Activated CD4-positive, alpha-beta T cell treated with anti-CD3 and anti-CD28 coated beads, Interleukin-2, amount 10 ng/mL, durations not matched to agents 7 days and 5 days (primary cell): ENCODE data around the gene NEUROD1. TPM values are rescaled to one million over a fixed set of nuclear protein-coding genes. Genes with fewer than 3 reads are reported as not detected.
"Not testable (repeated sequence)": the region's sequence is repeated elsewhere in the genome, so short reads cannot be mapped to it uniquely, and the experiment has no call there.

Experiments used
- CTCF ChIA-PET: fragments of 350-600 bp; sonication (Branson Sonifier 250); formaldehyde crosslinking; loops from one replicate; lab custom pipeline; 2021; ENCODE audit warnings: antibody characterized with exemption; lab: Charles Lee
- POLR2A ChIA-PET: fragments of 350-600 bp; sonication (Branson Sonifier 250); formaldehyde crosslinking; loops from one replicate; lab custom pipeline; 2021; ENCODE audit warnings: antibody characterized with exemption; lab: Charles Lee
- DNase-seq: peaks from one replicate; pipeline ENCODE4 v3.0.0-alpha.2; 2020
- H3K27ac Mint-ChIP-seq: one replicate; pipeline ENCODE4 v1.8.0; 2021; ENCODE audit warnings: mild to moderate bottlenecking, moderate library complexity, mixed read lengths
- H3K27me3 Mint-ChIP-seq: one replicate; pipeline ENCODE4 v1.8.0; 2021; ENCODE audit warnings: mixed read lengths
- H3K36me3 Mint-ChIP-seq: one replicate; pipeline ENCODE4 v1.8.0; 2021; ENCODE audit warnings: low read depth, mixed read lengths
- H3K4me1 Mint-ChIP-seq: one replicate; pipeline ENCODE4 v1.8.0; 2021; ENCODE audit warnings: mixed read lengths
- H3K4me3 Mint-ChIP-seq: one replicate; pipeline ENCODE4 v1.8.0; 2021; ENCODE audit warnings: mild to moderate bottlenecking, moderate library complexity, mixed read lengths
- H3K9me3 Mint-ChIP-seq: one replicate; pipeline ENCODE4 v1.8.0; 2021; ENCODE audit warnings: mixed read lengths
- total RNA-seq, 2 experiments: library from RNA; stranded (reverse); gene quantifications; one replicate each; pipeline ENCODE4 v1.2.3, GENCODE V29; 2021

The NEUROD1 gene
- total RNA-seq, result not detected

- ChIA-PET CTCF (interaction anchor here (0.6 kb wide), 1 partner anchor 592 kb away, joined by 3 read pairs; no protein-coding TSS in a partner anchor), POLR2A (interaction anchor here (0.6 kb wide), 1 partner anchor 414 kb away, joined by 4 read pairs; no protein-coding TSS in a partner anchor)
- peaks cover 47% of the 10 kb centered on the region for H3K4me1 Mint-ChIP-seq
- peaks cover 17% of the 10 kb centered on the region for H3K9me3 Mint-ChIP-seq
- H3K36me3 Mint-ChIP-seq, result peaks cover 13% of the 10 kb centered on the region
- peaks cover 82% of the 10 kb centered on the region for H3K27me3 Mint-ChIP-seq
- H3K27ac Mint-ChIP-seq, result peak within 1 kb of the TSS; percentile 74
- DNase-seq, result no peak
- H3K4me3 Mint-ChIP-seq, result peak within 1 kb of the TSS; percentile 58
Observed at GRCh38 chr2:181680055-181680936, at the start of gene NEUROD1. TSS of gene NEUROD1 (minus strand) at chr2:181680517. CDS start at chr2:181678860, 1,657 bp downstream.

GRCh38 chr2:181725476-181725875 lies 45.2 kb upstream of the NEUROD1 start:
- peaks cover 1% of the 10 kb centered on the region for H3K4me1 Mint-ChIP-seq
- peaks cover 21% of the 10 kb centered on the region for H3K27me3 Mint-ChIP-seq
- POLR2A ChIA-PET, result no interaction called here

GRCh38 chr2:181724662-181725061 lies 44.3 kb upstream of the NEUROD1 start:
- H3K27me3 Mint-ChIP-seq, result peaks cover 17% of the 10 kb centered on the region
- H3K36me3 Mint-ChIP-seq, result no peaks in the 10 kb centered on the region
- no peak for DNase-seq
- no peak overlapping the region for H3K4me3 Mint-ChIP-seq
- no peak overlapping the region for H3K27ac Mint-ChIP-seq
- ChIA-PET CTCF (interaction anchor here (0.8 kb wide), 1 partner anchor 9 kb away, joined by 3 read pairs; no protein-coding TSS in a partner anchor), POLR2A (no interaction called here)
- peaks cover 1% of the 10 kb centered on the region for H3K4me1 Mint-ChIP-seq
- H3K9me3 Mint-ChIP-seq, result no peaks in the 10 kb centered on the region

More at GRCh38 chr2:181725476-181725875, 45.2 kb upstream of the NEUROD1 start:
- H3K9me3 Mint-ChIP-seq, result no peaks in the 10 kb centered on the region
- CTCF ChIA-PET, result no interaction called here
- H3K36me3 Mint-ChIP-seq, result no peaks in the 10 kb centered on the region
- no peak overlapping the region for H3K27ac Mint-ChIP-seq
- no peak for DNase-seq
- H3K4me3 Mint-ChIP-seq, result no peak overlapping the region

GRCh38 chr2:181723731-181724130 lies 43.4 kb upstream of the NEUROD1 start:
- H3K27ac Mint-ChIP-seq, result no peak overlapping the region
- DNase-seq, result no peak
- H3K4me3 Mint-ChIP-seq, result no peak overlapping the region
- no peaks in the 10 kb centered on the region for H3K9me3 Mint-ChIP-seq
- no peaks in the 10 kb centered on the region for H3K36me3 Mint-ChIP-seq
- POLR2A ChIA-PET, result no interaction called here
- peaks cover 1% of the 10 kb centered on the region for H3K4me1 Mint-ChIP-seq
- CTCF ChIA-PET, result interaction anchor here (0.8 kb wide), 1 partner anchor 8 kb away, joined by 3 read pairs; no protein-coding TSS in a partner anchor
- peaks cover 17% of the 10 kb centered on the region for H3K27me3 Mint-ChIP-seq

GRCh38 chr2:181715033-181715630 lies 34.8 kb upstream of the NEUROD1 start:
- POLR2A ChIA-PET, result no interaction called here
- Mint-ChIP-seq H3K4me3 (no peak overlapping the region), H3K9me3 (no peaks in the 10 kb centered on the region), H3K27me3 (no peaks in the 10 kb centered on the region), H3K36me3 (no peaks in the 10 kb centered on the region), H3K4me1 (no peaks in the 10 kb centered on the region), H3K27ac (no peak overlapping the region)
- peak; percentile 84 for DNase-seq
- CTCF ChIA-PET, result interaction anchor here (0.5 to 1.6 kb wide), 14 partner anchors 9 to 735 kb away, joined by 3 to 5 read pairs (median 3); partner anchors contain the start of gene UBE2E3

GRCh38 chr2:181711051-181711450 lies 30.7 kb upstream of the NEUROD1 start:
- H3K4me3 Mint-ChIP-seq, CTCF ChIA-PET: not testable (repeated sequence)

GRCh38 chr2:181702519-181702918 lies 22.2 kb upstream of the NEUROD1 start:
- H3K9me3 Mint-ChIP-seq, result peaks cover 18% of the 10 kb centered on the region
- H3K4me3 Mint-ChIP-seq, DNase-seq, POLR2A ChIA-PET, H3K27ac Mint-ChIP-seq, H3K36me3 Mint-ChIP-seq, H3K4me1 Mint-ChIP-seq, H3K27me3 Mint-ChIP-seq: not testable (repeated sequence)
- CTCF ChIA-PET, result interaction anchor here (1.2 kb wide), 1 partner anchor 13 kb away, joined by 3 read pairs; no protein-coding TSS in a partner anchor

More at GRCh38 chr2:181711051-181711450, 30.7 kb upstream of the NEUROD1 start:
- H3K4me1 Mint-ChIP-seq, H3K27ac Mint-ChIP-seq, H3K27me3 Mint-ChIP-seq, DNase-seq, POLR2A ChIA-PET, H3K36me3 Mint-ChIP-seq, H3K9me3 Mint-ChIP-seq: not testable (repeated sequence)

- Mint-ChIP-seq H3K4me3 (no peak overlapping the region), H3K9me3 (peaks cover 9% of the 10 kb centered on the region), H3K27ac (no peak overlapping the region), H3K4me1 (no peaks in the 10 kb centered on the region), H3K27me3 (peaks cover 15% of the 10 kb centered on the region), H3K36me3 (no peaks in the 10 kb centered on the region)
- ChIA-PET POLR2A (no interaction called here), CTCF (no interaction called here)
- no peak for DNase-seq
Observed at GRCh38 chr2:181698223-181698622, 17.9 kb upstream of the NEUROD1 start.

GRCh38 chr2:181697571-181697970 lies 17.3 kb upstream of the NEUROD1 start:
- Mint-ChIP-seq H3K4me3 (no peak overlapping the region), H3K27me3 (peaks cover 15% of the 10 kb centered on the region), H3K9me3 (peaks cover 4% of the 10 kb centered on the region), H3K4me1 (no peaks in the 10 kb centered on the region), H3K36me3 (no peaks in the 10 kb centered on the region), H3K27ac (no peak overlapping the region)
- CTCF ChIA-PET, result interaction anchor here (0.7 kb wide), 1 partner anchor 103 kb away, joined by 3 read pairs; no protein-coding TSS in a partner anchor
- POLR2A ChIA-PET, result no interaction called here
- DNase-seq, result no peak

- no peak for DNase-seq
- H3K27ac Mint-ChIP-seq, result no peak overlapping the region
- ChIA-PET POLR2A (no interaction called here), CTCF (interaction anchor here (0.7 kb wide), 1 partner anchor 103 kb away, joined by 3 read pairs; no protein-coding TSS in a partner anchor)
- H3K27me3 Mint-ChIP-seq, result peaks cover 15% of the 10 kb centered on the region
- H3K36me3 Mint-ChIP-seq, result no peaks in the 10 kb centered on the region
- no peak overlapping the region for H3K4me3 Mint-ChIP-seq
- H3K4me1 Mint-ChIP-seq, result no peaks in the 10 kb centered on the region
- H3K9me3 Mint-ChIP-seq, result no peaks in the 10 kb centered on the region
Observed at GRCh38 chr2:181697126-181697525, 16.8 kb upstream of the NEUROD1 start.

GRCh38 chr2:181694271-181694670 lies 14.0 kb upstream of the NEUROD1 start:
- H3K27me3 Mint-ChIP-seq, result peaks cover 21% of the 10 kb centered on the region
- no peaks in the 10 kb centered on the region for H3K36me3 Mint-ChIP-seq
- no peaks in the 10 kb centered on the region for H3K9me3 Mint-ChIP-seq
- no peak for DNase-seq
- no peak overlapping the region for H3K27ac Mint-ChIP-seq
- POLR2A ChIA-PET, result no interaction called here
- H3K4me1 Mint-ChIP-seq, result no peaks in the 10 kb centered on the region
- H3K4me3 Mint-ChIP-seq, result no peak overlapping the region
- CTCF ChIA-PET, result no interaction called here

- ChIA-PET POLR2A (no interaction called here), CTCF (no interaction called here)
- H3K36me3 Mint-ChIP-seq, result no peaks in the 10 kb centered on the region
- H3K27me3 Mint-ChIP-seq, result peaks cover 30% of the 10 kb centered on the region
- H3K4me1 Mint-ChIP-seq, result no peaks in the 10 kb centered on the region
- H3K9me3 Mint-ChIP-seq, result no peaks in the 10 kb centered on the region
- DNase-seq, result no peak
- H3K4me3 Mint-ChIP-seq, result no peak overlapping the region
- no peak overlapping the region for H3K27ac Mint-ChIP-seq
Observed at GRCh38 chr2:181690860-181691259, 10.5 kb upstream of the NEUROD1 start.
